IMR-90 (cell line): Measurements from ENCODE around the gene MAGEB17. TPM values are rescaled to one million over a fixed set of nuclear protein-coding genes. Genes with fewer than 3 reads are reported as not detected.

Source experiments
- ATAC-seq: fragments of 200-7000 bp; cut with Tn5 transposase; 2 replicates; pipeline ENCODE4 v1.9.1; 2020; ENCODE audit warnings: low read depth, mild to moderate bottlenecking, moderate library complexity
- BruUV-seq: library from RNA; stranded (reverse); fragments of 400-500 nt; replicated peaks from 2 replicates; lab custom pipeline; 2021; lab: Mats Ljungman, UMichigan
- CTCF ChIA-PET: fragments of 300-600 bp; formaldehyde crosslinking; extraction: SDS; loops from one replicate; lab custom pipeline; 2021; ENCODE audit warnings: antibody characterized with exemption; lab: Yijun Ruan, JAX
- POLR2A ChIA-PET: fragments of 300-600 bp; sonication (Branson Sonifier 250); formaldehyde crosslinking; loops from one replicate; lab custom pipeline; 2022; ENCODE audit warnings: antibody characterized with exemption; ENCODE audit not compliant: unreplicated experiment; lab: Charles Lee
- DNase-seq: peaks from one replicate; pipeline ENCODE4 v3.0.0; 2013
- H2AFZ ChIP-seq: replicated peaks from 2 replicates; pipeline ENCODE3; 2013; ENCODE audit warnings: low read length, mild to moderate bottlenecking; ENCODE audit not compliant: poor library complexity
- H2AK5ac ChIP-seq: 2 replicates; pipeline ENCODE4 v1.6.1; 2013; ENCODE audit warnings: low read depth, low read length, inconsistent platforms
- H2AK9ac ChIP-seq: replicated peaks from 2 replicates; pipeline ENCODE3; 2013; ENCODE audit warnings: mild to moderate bottlenecking, low read depth, low read length, moderate library complexity; ENCODE audit not compliant: poor library complexity
- H2BK120ac ChIP-seq: 2 replicates; pipeline ENCODE4 v1.6.1; 2013; ENCODE audit warnings: low read depth, low read length, inconsistent platforms
- H2BK15ac ChIP-seq: 3 replicates; pipeline ENCODE4 v1.6.1; 2013; ENCODE audit warnings: low read depth, low read length, inconsistent platforms
- H2BK20ac ChIP-seq: 2 replicates; pipeline ENCODE4 v1.6.1; 2013; ENCODE audit warnings: low read depth, mild to moderate bottlenecking, inconsistent platforms, low read length, moderate library complexity
- H2BK5ac ChIP-seq: 2 replicates; pipeline ENCODE4 v1.6.1; 2013; ENCODE audit warnings: mild to moderate bottlenecking, low read depth, low read length, inconsistent platforms; ENCODE audit not compliant: poor library complexity, severe bottlenecking
- H3K14ac ChIP-seq: replicated peaks from 2 replicates; pipeline ENCODE4 v1.6.1; 2013; ENCODE audit warnings: low read depth, low read length, inconsistent platforms
- H3K18ac ChIP-seq: 2 replicates; pipeline ENCODE4 v1.6.1; 2013; ENCODE audit warnings: low read depth, low read length, control low read depth
- H3K23ac ChIP-seq: 2 replicates; pipeline ENCODE4 v1.6.1; 2013; ENCODE audit warnings: low read depth, low read length, inconsistent platforms
- H3K27ac ChIP-seq: 2 replicates; pipeline ENCODE4 v1.5.1; 2013; ENCODE audit warnings: mild to moderate bottlenecking, control low read depth, low read length; ENCODE audit not compliant: insufficient read depth
- H3K27me3 ChIP-seq: 2 replicates; pipeline ENCODE4 v1.6.1; 2013; ENCODE audit warnings: low read length; ENCODE audit not compliant: control insufficient read depth, insufficient read depth
- H3K36me3 ChIP-seq: 2 replicates; pipeline ENCODE4 v1.6.1; 2013; ENCODE audit warnings: low read length, mixed read lengths; ENCODE audit not compliant: control insufficient read depth, insufficient read depth
- H3K4ac ChIP-seq: 2 replicates; pipeline ENCODE4 v1.6.1; 2013; ENCODE audit warnings: low read depth, low read length, inconsistent platforms
- H3K4me1 ChIP-seq: 2 replicates; pipeline ENCODE4 v1.6.1; 2013; ENCODE audit warnings: low read length, mixed read lengths; ENCODE audit not compliant: control insufficient read depth, insufficient read depth
- H3K4me2 ChIP-seq: 2 replicates; pipeline ENCODE4 v1.6.1; 2013; ENCODE audit warnings: low read depth, mild to moderate bottlenecking, control low read depth, low read length, moderate library complexity
- H3K4me3 ChIP-seq: 2 replicates; pipeline ENCODE4 v1.5.1; 2013; ENCODE audit warnings: low read depth, mild to moderate bottlenecking, control low read depth, low read length, moderate library complexity; ENCODE audit not compliant: insufficient read depth
- H3K56ac ChIP-seq: 2 replicates; pipeline ENCODE4 v1.6.1; 2013; ENCODE audit warnings: low read length, inconsistent platforms; ENCODE audit not compliant: insufficient read depth; ENCODE audit errors: extremely low read depth
- H3K79me1 ChIP-seq, 2 experiments: 2 replicates each; pipeline ENCODE4 v1.6.1; 2013; ENCODE audit warnings: low read length in 2 of 2, inconsistent platforms in 1 of 2, low read depth in 1 of 2
- H3K9ac ChIP-seq: 2 replicates; pipeline ENCODE4 v1.6.1; 2013; ENCODE audit warnings: low read depth, low read length, control low read depth
- H3K9me1 ChIP-seq: 2 replicates; pipeline ENCODE4 v1.6.1; 2013; ENCODE audit warnings: low read length, inconsistent platforms; ENCODE audit not compliant: insufficient read depth
- H3K9me3 ChIP-seq: 2 replicates; pipeline ENCODE4 v1.6.1; 2013; ENCODE audit warnings: low read length; ENCODE audit not compliant: control insufficient read depth, insufficient read depth
- H4K20me1 ChIP-seq: 2 replicates; pipeline ENCODE4 v1.6.1; 2013; ENCODE audit warnings: low read length, inconsistent platforms; ENCODE audit not compliant: insufficient read depth
- H4K5ac ChIP-seq: 2 replicates; pipeline ENCODE4 v1.6.1; 2013; ENCODE audit warnings: mild to moderate bottlenecking, low read depth, low read length, control low read depth
- H4K8ac ChIP-seq, 2 experiments: 2 replicates each; pipeline ENCODE4 v1.6.1; 2013; ENCODE audit warnings: low read depth in 2 of 2, low read length in 2 of 2, control low read depth in 1 of 2, inconsistent platforms in 1 of 2
- H4K91ac ChIP-seq: 2 replicates; pipeline ENCODE4 v1.6.1; 2013; ENCODE audit warnings: low read depth, low read length, inconsistent platforms; ENCODE audit not compliant: insufficient read depth
- CTCF ChIP-seq: conservative IDR thresholded peaks from 2 replicates; pipeline ENCODE4 v1.5.1; 2012; ENCODE audit warnings: mild to moderate bottlenecking, low read depth, low read length, improper control_type of control experiment
- MXI1 ChIP-seq: IDR thresholded peaks from 2 replicates; pipeline ENCODE4 v1.6.1; 2012; ENCODE audit warnings: low read depth, mild to moderate bottlenecking, low read length, moderate library complexity, borderline replicate concordance
- NFE2L2 ChIP-seq: fragments of 150-350 bp; IDR thresholded peaks from 2 replicates; pipeline ENCODE4 v1.6.1; 2016; ENCODE audit warnings: low read depth, mild to moderate bottlenecking, low read length
- POLR2A ChIP-seq: IDR thresholded peaks from 2 replicates; pipeline ENCODE4 v1.6.1; 2012; ENCODE audit warnings: mild to moderate bottlenecking, low read depth, low read length
- USF2 ChIP-seq: fragments of 150-350 bp; IDR thresholded peaks from 2 replicates; pipeline ENCODE4 v1.6.1; 2017; ENCODE audit warnings: mild to moderate bottlenecking, antibody characterized with exemption, low read length, low read depth
- WGBS, 2 experiments: methylation state at CpG; one replicate each; pipeline versions ENCODE4 v1.1.5 to v1.1.7; 2013; ENCODE audit warnings: missing lambda C conversion rate in 2 of 2; ENCODE audit not compliant: insufficient read length in 1 of 2; ENCODE audit errors: extremely low coverage in 2 of 2; 5-methylcytosine and 5-hydroxymethylcytosine counted together
- dilution Hi-C: fragments of 300-500 bp; cut with HindIII; formaldehyde crosslinking; loops from one replicate; pipeline ENCODE4 v1.14.3; 2018; ENCODE audit warnings: low sequenced_read_pairs; ENCODE audit not compliant: unreplicated experiment
- in situ Hi-C: fragments of 300-500 bp; cut with MboI; formaldehyde crosslinking; loops from 3 replicates; pipeline ENCODE4 v1.14.3; 2019; ENCODE audit warnings: low sequenced_read_pairs, inconsistent platforms, mixed read lengths
- intact Hi-C: fragments of 100-400 bp; cut with micrococcal nuclease; formaldehyde crosslinking; loops from 2 replicates; pipeline ENCODE4 v1.10.0; 2022
- polyA plus RNA-seq, 3 experiments: library from polyadenylated mRNA; depleted of rRNA; stranded (reverse); fragments of >200 nt; gene quantifications; 2 replicates each; pipeline ENCODE4 v1.2.3, GENCODE V29; 2012; ENCODE audit warnings: low replicate concordance in 1 of 3
- total RNA-seq: library from RNA; depleted of rRNA; stranded (reverse); fragments of >200 nt; gene quantifications from 2 replicates; pipeline ENCODE4 v1.2.3, GENCODE V29; 2012

The MAGEB17 gene
- total and polyA plus RNA-seq, 2 of the 4 experiments (the other 2 are of a cell fraction), result under 0.01 to 0.34 TPM

GRCh38 chrX:16187024-16187760 is 19.9 kb downstream of the MAGEB17 start:
- Histone ChIP-seq H3K23ac (peak overlapping the region; percentile 48; the same call in 1 of the 2 replicates), H2BK15ac (no peak overlapping the region), H3K79me1 (no peaks in the 10 kb centered on the region), H3K4ac (peak overlapping the region; percentile 70), H3K36me3 (no peaks in the 10 kb centered on the region), H3K9me1 (no peaks in the 10 kb centered on the region; the same call in none of the 2 replicates), H3K27me3 (no peaks in the 10 kb centered on the region), H4K8ac (peak overlapping the region; percentile 48 to 91; a peak in 1 of 4 replicates), H3K27ac (no peak overlapping the region), H2AFZ (no peak overlapping the region), H2BK5ac (peak overlapping the region; percentile 50), H4K5ac (peak overlapping the region; percentile 17; the same call in 1 of the 2 replicates), H3K56ac (no peak overlapping the region), H3K18ac (peak overlapping the region; percentile 80; the same call in 1 of the 2 replicates), H3K4me1 (peaks cover 9% of the 10 kb centered on the region), H3K9me3 (no peaks in the 10 kb centered on the region), H3K4me2 (peak overlapping the region; percentile 70; the same call in 1 of the 2 replicates), H2AK5ac (peak overlapping the region; percentile 47; the same call in 1 of the 2 replicates), H4K91ac (peak overlapping the region; percentile 95; the same call in 1 of the 2 replicates), H3K4me3 (no peak overlapping the region), H2BK20ac (peak overlapping the region; percentile 74; the same call in 1 of the 2 replicates), H2BK120ac (peak overlapping the region; percentile 96), H4K20me1 (no peaks in the 10 kb centered on the region), H2AK9ac (no peak overlapping the region), H3K14ac (peak overlapping the region; percentile 40; the same call in 1 of the 2 replicates), H3K9ac (no peak overlapping the region)
- DNase-seq (peak; percentile 11), ATAC-seq (no peak; the same call in 1 of the 2 replicates)
- WGBS, 2 experiments, result 29% methylated on average over 1 of the region's 4 CpGs; no CpG with 5 or more reads in 1 of the 2 experiments
- ChIA-PET CTCF (interaction anchor here (0.6 to 1.0 kb wide), 2 partner anchors 258 to 379 kb away, joined by 3 read pairs; no protein-coding TSS in a partner anchor), POLR2A (no interaction called here)
- intact Hi-C loops (no loop called here), dilution Hi-C loops (no loop called here), in situ Hi-C loops (no loop called here)
- no TSS peak for BruUV-seq
- TF ChIP-seq CTCF, result no peak
- 0 out of 2 replicates have a peak, but pooled peaks have one; percentile 5 for TF ChIP-seq USF2
- no peak for TF ChIP-seq POLR2A
- no peak for TF ChIP-seq NFE2L2
- TF ChIP-seq MXI1, result no peak
